Measurements from ENCODE around the gene GABARAPL1. TPM values are rescaled to one million over a fixed set of nuclear protein-coding genes. Genes with fewer than 3 reads are reported as not detected.

Gene GABARAPL1
- total and polyA plus RNA-seq, 10 of the 15 experiments (the other 5 are each of a cell fraction or from before 2014, with no cell fraction given), result 0.42 to 3.7 (median 1.4) TPM

DNA sequence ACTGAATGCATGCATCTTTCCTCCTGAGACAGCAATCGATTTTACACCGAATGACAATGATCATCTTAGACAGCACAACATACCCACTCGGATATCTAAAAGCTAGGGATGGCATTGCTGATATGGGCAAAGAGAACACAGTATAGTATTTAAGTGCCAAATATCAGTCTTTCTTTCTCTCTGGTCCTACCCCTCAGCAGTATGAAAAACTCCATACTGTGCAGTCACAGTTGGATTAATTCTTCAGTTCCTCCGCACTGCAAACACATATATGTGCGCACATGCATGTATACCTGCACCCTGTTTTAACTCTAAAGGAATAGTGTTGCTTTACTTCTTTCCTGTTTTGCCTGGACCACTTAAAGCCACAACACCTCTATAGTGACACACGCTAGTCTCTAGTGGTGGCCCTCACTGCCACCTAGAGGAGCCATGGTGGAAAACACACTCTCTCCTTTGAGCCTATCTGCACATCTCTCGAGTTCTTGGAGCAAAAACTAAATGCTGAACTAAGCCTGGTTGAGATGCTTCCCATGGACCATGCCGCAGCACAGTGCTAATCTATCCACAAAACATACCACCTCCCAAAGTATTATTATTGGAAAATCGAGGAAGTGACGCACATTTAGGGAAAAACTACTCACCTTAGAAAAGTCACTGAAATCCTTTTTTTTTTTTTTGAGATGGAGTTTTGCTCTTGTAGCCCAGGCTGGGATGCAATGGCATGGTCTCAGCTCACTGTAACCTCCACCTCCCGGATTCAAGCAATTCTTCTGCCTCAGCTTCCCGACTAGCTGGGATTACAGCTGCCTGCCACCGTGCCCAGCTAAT lies 21.9 kb upstream of the GABARAPL1 start (continued):
- TF ChIP-seq JUNB (IDR thresholded peaks at IDR 0.05) (no peak), RAD21 (IDR thresholded peaks at IDR 0.05; ENCODE audit: insufficient read depth, low read depth, low read length) (peak; percentile 88), CTCF (IDR thresholded peaks at IDR 0.05 in 2 of 3, conservative IDR thresholded peaks at IDR 0.05 in 1 of 3; ENCODE audit: control insufficient read depth in 2 of 3, extremely low read depth in 1 of 3, insufficient read depth in 1 of 3, low read depth in 3 of 3, low read length in 3 of 3) (peak; percentile 78 to 93 (median 87)), EED (IDR thresholded peaks at IDR 0.05; ENCODE audit: low read depth) (no peak), ZZZ3 (IDR thresholded peaks at IDR 0.05; ENCODE audit: control insufficient read depth, insufficient read length, low read depth) (no peak), MEF2B (IDR thresholded peaks at IDR 0.05; ENCODE audit: partially characterized antibody, poor library complexity, severe bottlenecking) (no peak), FOXK2 (IDR thresholded peaks at IDR 0.05) (no peak), RUNX3 (IDR thresholded peaks at IDR 0.05; ENCODE audit: low read length) (peak; percentile 25; the same call in 1 of the 2 replicates)

DNA sequence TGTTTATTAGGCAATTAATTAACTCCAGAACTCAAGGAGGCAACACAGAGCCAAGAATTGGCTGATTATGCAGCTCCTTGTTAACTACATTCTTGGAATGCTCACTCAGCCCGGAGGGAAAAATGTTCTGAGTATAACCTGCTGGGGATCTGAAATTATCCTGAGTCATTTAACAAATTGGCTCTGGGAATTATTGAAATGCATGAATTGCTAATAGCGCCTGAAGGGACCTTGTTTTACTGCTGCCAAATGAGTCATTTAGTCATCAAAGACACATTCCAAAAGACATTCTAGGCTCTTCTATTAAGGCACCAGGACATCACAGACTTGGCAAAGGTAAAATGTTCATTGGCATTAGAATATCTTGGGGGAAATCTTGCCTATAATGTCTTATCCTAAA lies 20.8 kb upstream of the GABARAPL1 start:
- H3K4me1 ChIP-seq (ENCODE audit: control insufficient read depth, insufficient read depth, low read length), result peaks cover 9% of the 10 kb centered on the region
- RAD21 ChIA-PET (ENCODE audit: unreplicated experiment), result no interaction called here
- no peak overlapping the region for H3K4me2 ChIP-seq (ENCODE audit: control insufficient read depth, insufficient read depth)
- SMC1A ChIA-PET (ENCODE audit: uncharacterized antibody, unreplicated experiment), result interaction anchor here (2.5 kb wide), 1 partner anchor 39 kb away, joined by 10 read pairs; no protein-coding TSS in a partner anchor
- WGBS (ENCODE audit: insufficient coverage, insufficient replicate concordance, low lambda C conversion rate, missing lambda C conversion rate), result 0% methylated on average over 2 of the region's 2 CpGs
- no peaks in the 10 kb centered on the region; a peak in 2 of 4 replicates for H3K27me3 ChIP-seq (replicated peaks in 1 of 2; ENCODE audit: control insufficient read depth in 2 of 2, insufficient read depth in 2 of 2, low read length in 1 of 2)
- no peak overlapping the region for H3K27ac ChIP-seq (ENCODE audit: control insufficient read depth, insufficient read depth)
- CTCF ChIA-PET, result interaction anchor here (0.6 to 5.0 kb wide), 4 partner anchors 37 to 182 kb away, joined by 3 to 34 read pairs (median 4); partner anchors contain the start of gene CLEC12B
- no peak overlapping the region for H2AFZ ChIP-seq (ENCODE audit: control insufficient read depth, low read depth, low read length)
- no peak for ATAC-seq
- no peaks in the 10 kb centered on the region for H4K20me1 ChIP-seq (ENCODE audit: control insufficient read depth, insufficient read depth)
- H3K36me3 ChIP-seq (ENCODE audit: control insufficient read depth in 2 of 2, insufficient read depth in 2 of 2, low read length in 1 of 2), result no peaks in the 10 kb centered on the region
- DNase-seq (ENCODE audit: low read depth, low spot score), result no peak
- in situ Hi-C loops (cut with MboI), result no loop called here
- POLR2A ChIA-PET, result no interaction called here
- H3K4me3 ChIP-seq, result no peak overlapping the region
- H3K79me2 ChIP-seq (ENCODE audit: control insufficient read depth, insufficient read depth, low read length), result no peaks in the 10 kb centered on the region
- BruUV-seq (replicated peaks), result no TSS peak
- FAIRE-seq, result no peak
- H3K9ac ChIP-seq (ENCODE audit: control insufficient read depth, insufficient read depth, low read length), result no peak overlapping the region
- intact Hi-C loops (cut with micrococcal nuclease; ENCODE audit: unreplicated experiment), result loop anchor here (2.0 kb wide), 1 partner anchor 39 kb away; no protein-coding TSS in a partner anchor
- no peaks in the 10 kb centered on the region for H3K9me3 ChIP-seq (replicated peaks; ENCODE audit: control insufficient read depth, insufficient read depth, low read length)
- TF ChIP-seq E2F8 (IDR thresholded peaks at IDR 0.05; ENCODE audit: low read depth, partially characterized antibody) (no peak), FOXM1 (IDR thresholded peaks at IDR 0.05; ENCODE audit: low read depth, low read length) (no peak), ZNF384 (IDR thresholded peaks at IDR 0.05; ENCODE audit: borderline replicate concordance, low read depth, low read length) (no peak), SMAD5 (IDR thresholded peaks at IDR 0.05; ENCODE audit: low read depth) (no peak), ETV6 (conservative IDR thresholded peaks at IDR 0.05 in 1 of 2, IDR thresholded peaks at IDR 0.05 in 1 of 2; ENCODE audit: borderline replicate concordance in 1 of 2, low read depth in 1 of 2) (no peak), RAD51 (IDR thresholded peaks at IDR 0.05) (no peak), KLF5 (IDR thresholded peaks at IDR 0.05; ENCODE audit: partially characterized antibody) (no peak)

All from GM12878 (cell line).